SKM-1 (cell line): ENCODE results near the gene TANGO6.
"Not testable (repeated sequence)": the region's sequence is repeated elsewhere in the genome, so short reads cannot be mapped to it uniquely, and the experiment has no call there.

Experiments used
- DNase-seq: peaks from one replicate; lab custom pipeline; 2025; ENCODE audit not compliant: unreplicated experiment; lab: John Stamatoyannopoulos, UW

TANGO6 gene

GRCh38 chr16:68843482-68844210 lies at the start of gene TANGO6:
Gene TANGO6 (plus strand): TSS chr16:68843531. CDS start chr16:68843618, 87 bp downstream.
- peak; percentile 48 for DNase-seq

GRCh38 chr16:68798398-68798797 lies 44.9 kb upstream of the TANGO6 start:
- DNase-seq: no peak

GRCh38 chr16:68800257-68800875 lies 43.0 kb upstream of the TANGO6 start:
- peak; percentile 38 for DNase-seq

GRCh38 chr16:68802190-68802589 lies 41.1 kb upstream of the TANGO6 start:
- no peak for DNase-seq

- no peak for DNase-seq
Observed at GRCh38 chr16:68806422-68806821, 36.9 kb upstream of the TANGO6 start.

- DNase-seq: no peak
Observed at GRCh38 chr16:68806981-68807380, 36.4 kb upstream of the TANGO6 start.

GRCh38 chr16:68814516-68814915 lies 28.8 kb upstream of the TANGO6 start:
- DNase-seq: no peak

- no peak for DNase-seq
Observed at GRCh38 chr16:68823401-68824135, 19.8 kb upstream of the TANGO6 start.

- no peak for DNase-seq
Observed at GRCh38 chr16:68825427-68825826, 17.9 kb upstream of the TANGO6 start.

- DNase-seq: no peak
Observed at GRCh38 chr16:68826652-68827051, 16.7 kb upstream of the TANGO6 start.

- DNase-seq: no peak
Observed at GRCh38 chr16:68833251-68833650, 10.1 kb upstream of the TANGO6 start.

GRCh38 chr16:68834550-68834949 lies 8.8 kb upstream of the TANGO6 start:
- no peak for DNase-seq

- no peak for DNase-seq
Observed at GRCh38 chr16:68835970-68836369, 7.4 kb upstream of the TANGO6 start.

- DNase-seq: no peak
Observed at GRCh38 chr16:68839831-68840230, 3.5 kb upstream of the TANGO6 start.

GRCh38 chr16:68842964-68843481 lies 308 bp upstream of the TANGO6 start:
- DNase-seq: not testable (repeated sequence)

GRCh38 chr16:68844211-68844564 lies 857 bp downstream of the TANGO6 start:
- peak; percentile 33 for DNase-seq

- no peak for DNase-seq
Observed at GRCh38 chr16:68848786-68849185, 5.5 kb downstream of the TANGO6 start.

- DNase-seq: no peak
Observed at GRCh38 chr16:68850481-68850880, 7.2 kb downstream of the TANGO6 start.

- DNase-seq: no peak
Observed at GRCh38 chr16:68851601-68852000, 8.3 kb downstream of the TANGO6 start.

- no peak for DNase-seq
Observed at GRCh38 chr16:68857479-68857878, 14.1 kb downstream of the TANGO6 start.

GRCh38 chr16:68859828-68860227 lies 16.5 kb downstream of the TANGO6 start:
- DNase-seq: no peak
